Measurements from ENCODE around the gene NHS.

Gene NHS

DNA sequence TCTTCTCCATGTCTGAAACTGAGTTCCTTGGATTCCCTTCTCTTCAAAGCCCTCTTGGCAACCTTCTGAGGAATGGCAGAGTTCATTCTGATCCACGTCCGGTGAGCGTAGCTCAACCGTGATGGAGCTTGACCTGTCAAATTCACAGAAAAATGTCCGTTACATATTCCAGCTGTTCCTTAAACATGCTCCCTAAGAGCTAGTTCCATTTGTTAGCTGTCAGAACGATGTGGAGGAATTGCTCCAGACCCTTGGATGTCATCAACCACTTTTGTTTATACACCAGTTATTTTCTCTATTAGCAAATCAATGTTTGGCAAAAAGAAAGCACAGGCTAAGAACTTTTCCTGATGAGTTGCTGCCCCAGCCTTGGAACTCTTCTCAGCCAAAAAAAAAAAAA lies 50.1 kb downstream of the NHS start:
- TF ChIP-seq, protein P1, sequence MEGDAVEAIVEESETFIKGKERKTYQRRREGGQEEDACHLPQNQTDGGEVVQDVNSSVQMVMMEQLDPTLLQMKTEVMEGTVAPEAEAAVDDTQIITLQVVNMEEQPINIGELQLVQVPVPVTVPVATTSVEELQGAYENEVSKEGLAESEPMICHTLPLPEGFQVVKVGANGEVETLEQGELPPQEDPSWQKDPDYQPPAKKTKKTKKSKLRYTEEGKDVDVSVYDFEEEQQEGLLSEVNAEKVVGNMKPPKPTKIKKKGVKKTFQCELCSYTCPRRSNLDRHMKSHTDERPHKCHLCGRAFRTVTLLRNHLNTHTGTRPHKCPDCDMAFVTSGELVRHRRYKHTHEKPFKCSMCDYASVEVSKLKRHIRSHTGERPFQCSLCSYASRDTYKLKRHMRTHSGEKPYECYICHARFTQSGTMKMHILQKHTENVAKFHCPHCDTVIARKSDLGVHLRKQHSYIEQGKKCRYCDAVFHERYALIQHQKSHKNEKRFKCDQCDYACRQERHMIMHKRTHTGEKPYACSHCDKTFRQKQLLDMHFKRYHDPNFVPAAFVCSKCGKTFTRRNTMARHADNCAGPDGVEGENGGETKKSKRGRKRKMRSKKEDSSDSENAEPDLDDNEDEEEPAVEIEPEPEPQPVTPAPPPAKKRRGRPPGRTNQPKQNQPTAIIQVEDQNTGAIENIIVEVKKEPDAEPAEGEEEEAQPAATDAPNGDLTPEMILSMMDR (IDR thresholded peaks at IDR 0.05) = no peak
- peaks cover 0 to 5% (median 0%) of the 10 kb centered on the region in 4 donors for H3K4me1 ChIP-seq
- intact Hi-C loops (cut with DNase I; ENCODE audit: low total_unique reads) = no loop called here
- no peaks in the 10 kb centered on the region for H3K27me3 ChIP-seq
- DNase-seq = no peak
- no peaks in the 10 kb centered on the region for H3K9me3 ChIP-seq
- no peak overlapping the region for H3K27ac ChIP-seq
- no peak overlapping the region for H3K4me3 ChIP-seq
- H3K36me3 ChIP-seq = no peaks in the 10 kb centered on the region

DNA sequence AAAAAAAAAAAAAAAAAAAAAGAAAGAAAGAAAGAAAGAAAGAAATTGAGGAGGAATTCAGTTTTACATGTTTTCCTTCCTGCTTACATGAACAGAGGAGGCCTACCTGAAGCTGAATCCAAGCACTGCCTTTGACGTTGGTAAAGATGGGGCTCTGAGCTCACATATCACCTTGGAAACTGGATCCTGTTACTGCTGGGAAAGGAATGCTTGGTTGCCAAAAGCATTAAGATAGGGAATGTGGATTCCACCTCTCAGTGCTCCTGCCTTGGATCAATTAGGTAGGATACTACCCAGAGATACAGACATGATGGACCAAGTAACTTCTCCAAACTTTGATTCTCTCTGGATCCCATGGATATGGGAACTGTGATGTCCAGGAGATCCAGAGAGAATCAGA lies 50.6 kb downstream of the NHS start:
- Histone ChIP-seq H3K27me3 (no peaks in the 10 kb centered on the region), H3K9me3 (no peaks in the 10 kb centered on the region), H3K36me3 (no peaks in the 10 kb centered on the region), H3K4me1 (peaks cover 0 to 5% (median 0%) of the 10 kb centered on the region in 4 donors), H3K4me3 (no peak overlapping the region), H3K27ac (no peak overlapping the region)
- TF ChIP-seq, protein P1 (IDR thresholded peaks at IDR 0.05) = no peak
- intact Hi-C loops (cut with DNase I; ENCODE audit: low total_unique reads) = no loop called here
- no peak for DNase-seq

DNA sequence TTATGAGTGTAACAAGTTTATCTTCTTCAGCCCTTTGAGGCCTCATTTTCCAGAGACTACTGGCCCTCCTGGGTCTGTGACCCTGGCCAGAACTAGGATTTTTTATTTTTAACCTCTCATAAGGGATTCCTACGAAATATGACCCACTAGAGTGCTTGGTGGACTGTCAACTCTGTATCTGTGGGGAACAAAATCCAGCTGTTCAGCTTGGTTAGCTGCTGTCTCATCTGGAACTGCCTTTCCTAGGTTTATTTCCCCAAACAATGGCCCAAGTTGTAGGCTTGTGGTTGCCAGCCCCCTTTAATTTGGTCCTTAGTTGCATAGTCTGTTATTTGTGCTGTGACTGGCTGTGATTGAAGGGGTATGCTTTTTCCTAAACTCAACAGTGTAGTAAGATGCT lies 56.2 kb downstream of the NHS start:
- intact Hi-C loops (cut with DNase I; ENCODE audit: low total_unique reads) = loop anchor here (10.0 kb wide), 1 partner anchor 1054 kb away; no protein-coding TSS in a partner anchor

DNA sequence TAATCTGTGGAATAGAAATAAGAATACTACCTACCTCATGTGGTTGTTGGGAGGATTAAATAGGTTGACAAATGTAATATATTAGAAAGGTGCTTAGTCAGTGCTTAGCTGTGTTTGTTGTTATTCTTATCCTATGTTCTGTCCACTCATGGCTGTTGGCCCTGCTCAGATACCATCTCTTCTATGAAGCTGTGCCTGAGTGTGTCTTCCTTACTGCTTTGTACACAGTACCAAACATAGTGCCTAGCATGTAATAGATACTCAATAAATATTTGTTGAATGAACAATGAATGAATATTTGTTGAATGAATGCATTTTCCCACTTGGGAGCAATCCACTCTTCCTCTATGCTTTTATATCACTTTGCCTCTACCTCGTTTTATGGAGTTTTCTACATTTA lies 57.2 kb downstream of the NHS start:
- intact Hi-C loops (cut with DNase I; ENCODE audit: low total_unique reads) = loop anchor here (10.0 kb wide), 1 partner anchor 1053 kb away; no protein-coding TSS in a partner anchor
- DNase-seq = no peak
- H3K27me3 ChIP-seq = no peaks in the 10 kb centered on the region
- TF ChIP-seq, protein P1 (IDR thresholded peaks at IDR 0.05) = no peak
- no peaks in the 10 kb centered on the region for H3K36me3 ChIP-seq
- H3K27ac ChIP-seq = no peak overlapping the region
- H3K9me3 ChIP-seq = no peaks in the 10 kb centered on the region
- H3K4me3 ChIP-seq = no peak overlapping the region
- H3K4me1 ChIP-seq = no peaks in the 10 kb centered on the region

More for the DNA sequence above, 56.2 kb downstream of the NHS start:
- no peaks in the 10 kb centered on the region for H3K27me3 ChIP-seq
- TF ChIP-seq, protein P1 (IDR thresholded peaks at IDR 0.05) = no peak
- H3K4me1 ChIP-seq = no peaks in the 10 kb centered on the region
- no peaks in the 10 kb centered on the region for H3K9me3 ChIP-seq
- no peak overlapping the region for H3K27ac ChIP-seq
- DNase-seq = no peak
- H3K4me3 ChIP-seq = no peak overlapping the region
- no peaks in the 10 kb centered on the region for H3K36me3 ChIP-seq

DNA sequence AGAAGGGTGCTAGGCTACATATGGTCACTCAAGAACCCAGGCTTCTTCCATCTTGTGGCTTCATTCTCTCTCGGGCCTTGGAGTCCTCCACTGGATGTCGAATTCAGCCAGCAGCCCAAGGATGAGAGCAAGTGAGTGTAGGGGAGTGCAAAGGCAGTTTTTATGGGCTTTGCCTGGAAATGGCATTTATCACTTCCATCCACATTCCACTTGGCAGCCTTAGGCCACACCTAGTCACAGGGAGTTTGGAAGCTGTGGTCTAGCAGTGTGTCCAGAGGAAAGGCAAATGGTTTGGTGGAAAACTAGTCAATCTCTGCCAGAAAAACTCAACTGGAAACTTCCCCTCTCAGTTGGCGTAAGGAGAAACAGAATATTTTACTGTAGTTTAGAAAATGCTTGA lies 59.0 kb downstream of the NHS start:
- no peaks in the 10 kb centered on the region for H3K4me1 ChIP-seq
- no peaks in the 10 kb centered on the region for H3K9me3 ChIP-seq
- DNase-seq = no peak
- H3K27me3 ChIP-seq = no peaks in the 10 kb centered on the region
- TF ChIP-seq, protein P1 (IDR thresholded peaks at IDR 0.05) = no peak
- H3K4me3 ChIP-seq = no peak overlapping the region
- no peaks in the 10 kb centered on the region for H3K36me3 ChIP-seq
- intact Hi-C loops (cut with DNase I; ENCODE audit: low total_unique reads) = loop anchor here (10.0 kb wide), 1 partner anchor 1051 kb away; no protein-coding TSS in a partner anchor
- H3K27ac ChIP-seq = no peak overlapping the region

DNA sequence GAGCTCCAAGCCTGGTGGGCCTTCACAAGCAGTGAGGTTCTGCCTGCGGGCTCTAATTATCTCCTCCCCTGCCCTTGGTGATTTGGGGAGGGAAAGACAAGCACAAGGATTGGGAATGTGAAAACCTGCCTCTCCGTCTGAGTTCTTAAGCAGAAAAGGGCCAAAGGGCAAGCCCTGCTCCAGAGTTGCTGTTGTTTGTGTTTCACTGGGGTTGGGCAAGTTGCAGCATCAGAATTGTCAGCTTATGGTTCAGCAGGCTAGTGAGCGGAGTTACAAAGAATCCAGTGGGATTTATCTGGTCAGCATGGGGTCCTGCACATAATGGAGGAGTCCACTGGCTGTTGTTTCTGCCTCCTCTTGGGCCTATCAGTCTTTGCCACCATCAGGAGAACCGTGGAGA lies 60.5 kb downstream of the NHS start:
- H3K4me3 ChIP-seq = no peak overlapping the region
- intact Hi-C loops (cut with DNase I; ENCODE audit: low total_unique reads) = loop anchor here (10.0 kb wide), 1 partner anchor 1049 kb away; no protein-coding TSS in a partner anchor
- H3K27ac ChIP-seq = no peak overlapping the region
- H3K9me3 ChIP-seq = no peaks in the 10 kb centered on the region
- TF ChIP-seq, protein P1 (IDR thresholded peaks at IDR 0.05) = no peak
- DNase-seq = no peak
- no peaks in the 10 kb centered on the region for H3K36me3 ChIP-seq
- H3K27me3 ChIP-seq = no peaks in the 10 kb centered on the region
- peaks cover 0 to 2% (median 0%) of the 10 kb centered on the region in 4 donors for H3K4me1 ChIP-seq
